GM15510 (cell line): Measurements from ENCODE around the gene GNMT.
A peak's percentile ranks its signal among the peaks of the same experiment; 100 is the strongest.

Experiments used
- POLR2A ChIP-seq: IDR thresholded peaks from 3 replicates; pipeline ENCODE4 v1.6.1; 2011; ENCODE audit warnings: borderline replicate concordance; ENCODE audit not compliant: insufficient read length; ENCODE audit errors: extremely low read depth

The GNMT gene

GRCh38 chr6:42981836-42982235 lies 21.3 kb downstream of the GNMT start:
- no peak for TF ChIP-seq POLR2A

GRCh38 chr6:42984001-42984923 lies 23.7 kb downstream of the GNMT start, which contains the start of gene PPP2R5D:
Gene PPP2R5D (plus strand): TSS chr6:42984570. CDS start chr6:42984678, 108 bp downstream.
- TF ChIP-seq POLR2A = peak; percentile 92

GRCh38 chr6:42984924-42985475 lies 24.4 kb downstream of the GNMT start:
- no peak for TF ChIP-seq POLR2A

- no peak for TF ChIP-seq POLR2A
Measured at GRCh38 chr6:42987533-42988451, 27.2 kb downstream of the GNMT start.

GRCh38 chr6:42988486-42989020 lies 28.0 kb downstream of the GNMT start:
- no peak for TF ChIP-seq POLR2A

- no peak for TF ChIP-seq POLR2A
Measured at GRCh38 chr6:42989923-42990322, 29.4 kb downstream of the GNMT start.

GRCh38 chr6:42993445-42993844 lies 32.9 kb downstream of the GNMT start:
- no peak for TF ChIP-seq POLR2A

- TF ChIP-seq POLR2A = no peak
Measured at GRCh38 chr6:42996513-42996912, 36.0 kb downstream of the GNMT start.

GRCh38 chr6:43001843-43002242 lies 41.3 kb downstream of the GNMT start:
- no peak for TF ChIP-seq POLR2A

- no peak for TF ChIP-seq POLR2A
Measured at GRCh38 chr6:43005844-43006243, 45.3 kb downstream of the GNMT start.

GRCh38 chr6:43006251-43006650 lies 45.7 kb downstream of the GNMT start:
- no peak for TF ChIP-seq POLR2A

- TF ChIP-seq POLR2A = no peak
Measured at GRCh38 chr6:43007126-43007525, 46.6 kb downstream of the GNMT start.

GRCh38 chr6:43009124-43009523 lies 48.6 kb downstream of the GNMT start:
- TF ChIP-seq POLR2A = no peak

- TF ChIP-seq POLR2A = no peak
Measured at GRCh38 chr6:43011207-43011606, 50.7 kb downstream of the GNMT start.

GRCh38 chr6:43012364-43012763 lies 51.8 kb downstream of the GNMT start:
- no peak for TF ChIP-seq POLR2A
